ENCODE data around the gene MEAK7.

MEAK7 gene

GRCh38 chr16:84509032-84509950 lies 4.8 kb upstream of the MEAK7 start:
- DNase-seq, result no peak

- no peak for DNase-seq
These were observed 4.0 kb upstream of the MEAK7 start for GRCh38 chr16:84508502-84508901.

GRCh38 chr16:84507011-84507982 lies 2.8 kb upstream of the MEAK7 start:
- no peak for DNase-seq

GRCh38 chr16:84505249-84506187 lies 1.1 kb upstream of the MEAK7 start:
- DNase-seq, result no peak

DNA sequence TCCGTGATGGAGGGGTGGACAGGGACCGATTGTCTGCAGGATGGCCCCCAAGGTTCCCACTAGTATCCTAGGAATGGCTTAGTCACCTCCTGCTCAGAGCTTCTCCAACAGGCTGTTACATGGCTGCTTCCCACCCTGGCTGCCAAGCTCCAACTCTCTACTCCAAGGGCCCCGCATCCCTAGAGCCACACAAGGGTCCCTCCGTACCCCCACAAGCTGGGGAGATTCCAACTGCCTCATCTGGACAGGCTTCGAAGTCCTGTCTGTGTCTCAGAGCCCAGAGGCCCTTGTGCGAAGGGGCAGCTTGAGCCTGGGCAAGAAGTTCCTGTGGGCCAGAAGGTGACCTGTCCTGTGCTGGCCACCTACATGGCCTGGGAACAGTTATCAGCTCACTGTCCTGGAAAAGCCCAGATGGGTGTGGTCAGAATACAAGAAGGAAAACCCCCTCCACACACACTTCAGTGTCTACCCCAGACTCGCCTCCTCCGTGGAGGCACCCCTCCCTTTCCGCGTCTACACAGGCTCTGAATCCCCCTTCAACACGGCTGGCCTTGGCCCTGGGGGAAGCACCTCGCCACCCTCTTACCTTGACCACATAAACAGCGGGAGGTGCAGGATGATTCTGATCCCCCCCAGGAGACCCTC lies 586 bp downstream of the MEAK7 start:
- DNase-seq, result no peak

DNA sequence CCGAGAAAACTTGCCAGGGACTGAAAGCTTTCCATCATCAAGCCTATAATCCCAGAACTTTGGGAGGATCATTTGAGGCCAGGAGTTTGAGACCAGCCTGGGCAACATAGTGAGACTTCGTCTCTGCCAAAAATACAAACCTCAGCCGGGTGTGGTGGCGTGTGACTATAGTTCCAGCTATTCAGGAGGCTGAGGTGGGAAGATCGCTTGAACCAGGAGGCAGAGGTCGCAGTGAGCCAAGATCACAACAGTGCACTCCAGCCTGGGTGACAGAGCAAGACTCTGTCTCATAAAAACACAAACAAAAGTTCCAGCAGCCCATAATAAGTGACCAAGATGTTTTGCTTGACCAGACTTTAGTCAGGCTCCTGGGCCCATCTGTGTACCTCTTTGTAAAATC lies 1.9 kb downstream of the MEAK7 start:
- DNase-seq, result no peak

- no peak for DNase-seq
These were observed 2.4 kb downstream of the MEAK7 start for GRCh38 chr16:84502075-84502474.

GRCh38 chr16:84501077-84501735 lies 3.3 kb downstream of the MEAK7 start:
- DNase-seq, result no peak

DNA sequence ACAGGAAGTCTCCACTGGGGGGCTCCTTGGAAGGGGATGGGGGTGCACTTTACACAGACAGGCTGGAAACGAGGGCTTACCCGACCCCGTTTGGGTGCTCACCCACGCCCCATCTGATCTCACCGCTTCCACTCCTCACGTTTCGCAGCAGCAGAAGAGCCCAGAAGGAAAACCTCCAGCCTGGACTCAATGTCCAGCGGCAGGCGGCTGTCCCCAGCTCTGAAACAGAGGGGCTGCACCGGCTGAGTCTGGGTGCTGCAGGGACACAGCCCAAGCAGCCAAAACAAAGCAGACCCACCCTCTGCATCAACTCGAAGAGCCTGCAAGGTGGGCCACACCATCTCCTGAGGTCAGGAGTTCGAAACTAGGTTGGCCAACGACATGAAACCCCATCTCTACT lies 3.9 kb downstream of the MEAK7 start:
- DNase-seq, result no peak

GRCh38 chr16:84499638-84500037 lies 4.8 kb downstream of the MEAK7 start:
- no peak for DNase-seq

DNA sequence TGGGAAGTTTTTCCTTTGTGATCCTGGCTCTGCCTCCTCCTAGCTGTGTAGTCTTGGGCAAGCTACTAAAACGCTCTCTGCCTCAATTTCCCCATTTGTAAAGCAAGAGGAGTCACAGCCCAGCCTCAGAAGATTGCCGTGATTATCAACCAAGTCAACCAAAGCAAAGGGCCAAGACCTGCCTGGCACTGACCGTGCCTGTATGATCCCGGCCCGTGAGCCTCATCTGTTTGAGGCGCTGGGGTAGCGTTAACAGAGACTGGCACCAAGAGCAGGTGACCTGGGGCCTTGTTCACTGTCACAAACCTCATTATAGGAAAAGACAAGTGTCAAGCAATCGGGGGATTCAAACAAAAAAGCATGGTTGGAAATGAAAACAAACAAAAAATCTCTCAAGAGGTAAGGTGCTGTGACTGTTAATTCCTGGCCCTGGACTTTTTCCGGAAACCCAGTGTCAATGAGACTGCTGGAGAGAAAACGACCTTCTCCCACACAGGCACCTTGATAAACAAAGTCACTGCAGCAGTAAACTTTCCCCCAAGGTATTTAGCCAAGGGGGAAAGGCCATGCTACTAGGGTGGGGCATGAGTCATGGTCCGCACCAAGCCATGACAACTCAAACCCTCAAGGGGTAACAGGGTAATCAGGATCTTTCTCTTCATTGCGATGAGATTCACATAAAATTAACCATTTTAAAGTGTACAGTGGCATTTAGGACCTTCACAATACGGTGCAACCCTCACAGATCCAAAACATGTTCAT lies 5.4 kb downstream of the MEAK7 start:
- DNase-seq, result no peak

DNA sequence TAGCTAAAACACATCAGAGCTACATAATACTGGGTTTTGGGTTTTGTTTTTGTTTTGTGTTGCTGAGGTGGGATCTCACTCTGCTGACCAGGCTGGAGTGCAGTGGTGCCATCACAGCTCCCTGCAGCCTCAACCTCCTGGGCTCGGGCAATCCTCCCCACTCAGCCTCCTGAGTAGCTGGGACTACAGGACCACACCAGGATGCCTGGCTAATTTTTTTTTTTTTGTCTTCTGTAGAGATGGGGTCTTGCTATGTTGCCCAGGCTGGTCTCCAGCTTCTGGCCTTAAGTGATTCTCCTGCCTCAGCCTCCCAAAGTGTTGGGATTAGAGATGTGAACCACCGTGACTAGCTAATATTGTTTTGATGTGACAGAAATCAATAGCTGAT lies 6.2 kb downstream of the MEAK7 start:
- DNase-seq, result no peak

DNA sequence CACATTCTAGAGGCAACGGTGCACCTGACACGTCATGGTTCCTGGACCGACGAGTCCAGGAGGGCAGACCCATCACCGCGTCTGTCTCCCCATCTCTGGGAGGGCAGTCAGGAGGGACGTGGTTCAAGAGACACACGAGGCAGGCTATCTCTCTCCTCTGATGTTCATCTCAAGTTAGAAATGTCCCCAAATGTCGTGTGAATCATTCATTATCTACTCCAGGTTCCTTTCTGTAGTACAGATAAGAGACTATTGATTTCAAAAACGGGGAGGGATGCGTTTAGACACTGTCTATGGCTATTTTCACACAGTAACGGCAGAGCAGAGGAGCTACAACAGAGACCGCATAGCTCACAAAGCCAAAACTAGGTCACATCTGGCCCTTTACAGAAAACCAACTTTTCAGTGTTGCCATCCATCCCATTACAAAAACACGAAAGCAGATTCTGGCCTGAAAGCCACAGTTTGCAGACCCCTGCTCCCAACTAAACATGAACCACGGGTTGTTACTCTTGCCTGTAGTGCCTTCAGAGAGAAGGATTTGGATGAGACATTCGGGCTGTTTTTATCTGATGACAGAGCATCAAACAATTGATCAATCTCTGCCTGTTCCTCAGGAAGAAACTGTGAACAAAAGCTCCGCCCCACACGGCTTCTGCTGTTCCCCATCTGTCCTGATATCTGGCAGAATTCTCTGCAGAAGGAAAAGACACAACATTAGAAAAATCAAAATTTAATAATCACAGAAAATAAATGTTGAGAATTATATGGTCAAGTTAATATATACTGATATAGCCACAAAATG lies 6.8 kb downstream of the MEAK7 start:
- no peak for DNase-seq

- DNase-seq, result no peak
These were observed 7.5 kb downstream of the MEAK7 start for GRCh38 chr16:84496991-84497390.

DNA sequence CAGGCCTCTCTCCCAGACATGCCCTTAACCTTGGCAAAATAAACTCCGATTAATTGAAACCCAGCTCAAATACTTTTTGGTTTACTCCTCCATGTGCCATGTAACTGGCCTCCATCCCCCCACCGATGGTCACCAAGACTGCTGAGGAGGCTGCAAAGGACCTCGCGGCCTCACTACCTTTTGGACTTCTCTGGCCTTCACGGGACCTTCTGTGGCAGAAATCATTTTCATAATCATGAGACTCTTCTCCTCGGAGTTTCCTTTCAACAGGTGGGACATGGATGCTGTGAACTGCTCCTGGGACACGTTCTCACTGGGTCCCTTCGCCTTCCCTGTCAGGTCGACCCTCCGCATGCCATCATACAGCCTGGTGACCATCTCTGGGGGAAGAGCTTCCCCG lies 9.0 kb downstream of the MEAK7 start:
- DNase-seq, result no peak

DNA sequence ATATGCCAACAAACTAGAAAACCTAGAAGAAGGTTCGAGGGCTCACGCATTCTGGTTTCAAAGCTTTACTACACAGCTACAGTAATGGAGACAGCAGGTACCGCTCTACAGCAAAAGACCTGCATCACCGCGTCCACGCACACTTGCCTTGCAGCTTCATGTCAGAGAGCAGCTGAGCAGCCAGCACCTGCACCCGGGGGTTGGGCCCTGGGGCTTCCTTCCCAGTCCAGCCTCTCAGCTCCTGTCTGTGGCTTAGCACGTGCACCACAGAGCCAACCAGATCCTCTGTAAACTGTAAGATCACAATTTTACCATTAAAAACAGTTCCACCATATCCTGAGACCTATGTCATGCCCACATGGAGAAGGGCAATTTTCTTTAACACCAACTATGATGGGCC lies 15.3 kb downstream of the MEAK7 start:
- DNase-seq, result no peak

GRCh38 chr16:84487358-84487757 lies 17.1 kb downstream of the MEAK7 start:
- no peak for DNase-seq

GRCh38 chr16:84486551-84487235 lies 17.8 kb downstream of the MEAK7 start:
- no peak for DNase-seq

DNA sequence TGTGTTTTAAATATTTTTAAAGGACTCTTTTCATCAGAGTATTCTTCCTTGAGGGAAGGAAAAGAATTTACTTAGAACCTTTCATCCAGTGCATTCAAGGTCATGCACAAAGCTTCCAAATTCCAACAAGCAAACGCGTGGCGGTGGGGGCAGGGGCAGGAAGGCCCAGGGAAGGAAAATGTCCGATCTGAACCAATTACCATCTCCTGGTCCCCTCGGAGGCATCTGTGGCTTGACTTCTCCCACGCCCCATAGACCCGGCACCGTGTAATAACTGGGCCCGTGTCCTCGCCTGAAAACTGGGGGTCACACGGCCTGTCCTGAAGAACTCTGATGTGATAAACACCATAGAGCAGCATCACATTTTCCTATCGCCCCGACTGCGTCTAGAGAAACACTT lies 18.3 kb downstream of the MEAK7 start:
- DNase-seq, result no peak
